ENCODE data around the gene ZNF296.

Gene ZNF296

DNA sequence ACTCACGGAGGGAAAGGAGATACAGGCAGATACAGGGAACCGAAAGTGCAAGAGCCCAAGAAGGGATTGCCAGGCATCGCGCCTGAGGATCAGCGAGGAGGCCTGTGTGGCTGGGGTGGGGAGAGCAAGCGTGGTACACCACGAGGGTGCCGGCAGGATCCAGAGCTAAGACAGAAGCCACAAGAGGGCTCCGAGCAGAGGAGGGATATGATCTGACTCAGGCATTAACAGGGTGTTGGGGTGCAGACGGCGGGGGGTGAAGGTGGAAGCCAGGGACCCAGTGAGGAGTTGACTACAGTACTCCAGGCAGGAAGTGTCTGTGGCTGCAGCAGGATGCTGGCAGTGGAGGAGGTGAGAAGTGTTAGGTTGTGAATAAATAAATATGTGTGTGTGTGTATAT, 11.3 kb upstream of the ZNF296 start:
- no peak for DNase-seq (ENCODE audit: low read depth in 2 of 2)

DNA sequence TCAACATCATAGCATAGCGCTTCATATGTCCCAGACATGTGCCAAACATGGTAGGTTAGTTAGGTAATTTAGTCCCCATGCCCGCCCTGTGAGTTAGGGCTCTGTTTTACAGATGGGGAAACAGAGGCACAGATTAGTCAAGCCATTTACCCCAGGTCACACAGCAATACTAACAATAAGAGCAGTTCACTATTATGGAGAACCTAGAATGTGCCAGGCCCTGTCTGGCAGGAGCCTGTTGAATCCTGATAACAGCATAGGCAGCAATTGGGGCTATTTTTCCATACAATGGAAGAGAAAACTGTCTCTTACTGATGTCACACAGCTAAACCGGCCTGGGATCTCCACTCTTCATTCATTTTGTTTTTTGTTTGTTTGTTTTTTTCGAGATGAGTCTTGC, 10.2 kb upstream of the ZNF296 start:
- DNase-seq (ENCODE audit: low read depth in 2 of 2): no peak

DNA sequence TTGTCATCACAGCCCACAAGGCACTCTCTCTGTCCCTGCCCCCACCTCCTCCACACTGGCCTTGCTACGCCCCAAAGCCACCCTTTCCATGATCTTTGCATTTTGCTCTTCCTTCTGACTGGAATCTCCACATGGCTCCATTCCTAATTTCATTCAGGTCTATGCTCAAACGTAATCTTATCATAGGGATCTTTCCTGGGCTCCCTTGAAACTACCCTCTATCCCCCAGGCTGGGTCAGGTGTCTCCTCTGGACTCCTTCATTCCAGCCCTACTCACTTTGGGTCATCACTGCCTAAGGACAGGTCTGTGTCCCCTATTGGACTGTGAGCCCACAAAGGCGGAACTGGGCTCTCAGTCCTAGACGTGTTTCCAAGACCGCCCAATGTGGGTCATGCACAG, 5.9 kb upstream of the ZNF296 start:
- no peak for DNase-seq (ENCODE audit: low read depth in 2 of 2)

DNA sequence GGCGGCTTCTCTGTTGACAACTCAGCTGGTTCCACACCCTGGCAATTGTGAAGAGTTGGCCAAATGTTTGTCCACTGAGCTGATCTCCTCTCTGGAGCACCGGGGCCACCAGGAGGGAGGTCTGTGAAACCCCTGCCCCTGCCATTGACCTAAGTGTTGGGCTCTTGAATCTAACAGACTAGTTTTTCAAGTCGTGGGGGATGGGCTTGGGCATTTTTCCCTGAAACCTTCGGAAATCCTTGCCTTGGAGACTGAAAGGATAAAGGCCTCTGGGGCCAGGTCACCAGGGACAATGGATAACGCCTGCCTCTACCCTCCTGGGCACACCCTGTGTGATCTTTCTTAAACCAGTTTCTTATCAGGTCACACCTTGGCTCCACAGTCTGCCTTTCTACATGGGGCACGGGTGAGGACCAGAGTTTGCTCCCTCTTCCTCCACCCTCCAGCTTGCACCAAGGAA, 3.7 kb upstream of the ZNF296 start:
- DNase-seq (ENCODE audit: low read depth in 2 of 2): no peak

GRCh38 chr19:45079063-45079910, 3.0 kb upstream of the ZNF296 start, which contains the start of gene GEMIN7:
Gene GEMIN7 (plus strand): TSS chr19:45079260. CDS start chr19:45090115, 10,855 bp downstream.
- peak; percentile 69 to 81 for DNase-seq (ENCODE audit: low read depth in 2 of 2)

DNA sequence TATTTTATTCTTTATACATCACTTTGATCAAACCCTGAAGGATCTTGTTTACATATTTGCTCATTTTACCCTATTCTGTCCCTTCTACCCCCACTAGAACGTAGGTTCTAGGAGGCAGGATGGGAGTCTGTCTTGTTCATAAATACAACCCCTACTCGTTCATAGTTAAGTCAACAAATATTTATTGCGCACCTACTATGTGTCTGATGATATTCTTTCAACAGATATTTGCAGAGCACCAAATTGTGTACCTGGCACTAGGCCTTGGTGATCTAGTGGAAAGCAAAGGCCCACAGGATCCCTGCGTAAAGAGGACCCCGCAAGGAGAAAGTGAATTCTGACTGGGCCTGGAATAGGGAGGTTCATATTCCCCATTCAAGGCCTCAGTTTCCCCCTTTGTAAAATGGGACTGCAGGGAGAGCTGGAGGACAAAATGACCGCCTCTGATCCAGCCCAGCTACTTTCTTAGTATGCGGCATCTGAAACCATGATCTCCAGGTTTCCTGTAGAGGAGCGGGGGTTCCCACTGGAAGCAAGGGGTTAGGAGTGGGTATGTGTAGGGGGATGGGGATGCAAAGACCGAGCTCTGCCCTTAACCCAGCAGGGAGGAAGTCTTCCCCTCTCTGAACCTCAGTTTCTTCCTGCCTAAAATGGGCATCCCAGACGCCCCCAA, 2.2 kb upstream of the ZNF296 start:
- DNase-seq (ENCODE audit: low read depth in 2 of 2): no peak

DNA sequence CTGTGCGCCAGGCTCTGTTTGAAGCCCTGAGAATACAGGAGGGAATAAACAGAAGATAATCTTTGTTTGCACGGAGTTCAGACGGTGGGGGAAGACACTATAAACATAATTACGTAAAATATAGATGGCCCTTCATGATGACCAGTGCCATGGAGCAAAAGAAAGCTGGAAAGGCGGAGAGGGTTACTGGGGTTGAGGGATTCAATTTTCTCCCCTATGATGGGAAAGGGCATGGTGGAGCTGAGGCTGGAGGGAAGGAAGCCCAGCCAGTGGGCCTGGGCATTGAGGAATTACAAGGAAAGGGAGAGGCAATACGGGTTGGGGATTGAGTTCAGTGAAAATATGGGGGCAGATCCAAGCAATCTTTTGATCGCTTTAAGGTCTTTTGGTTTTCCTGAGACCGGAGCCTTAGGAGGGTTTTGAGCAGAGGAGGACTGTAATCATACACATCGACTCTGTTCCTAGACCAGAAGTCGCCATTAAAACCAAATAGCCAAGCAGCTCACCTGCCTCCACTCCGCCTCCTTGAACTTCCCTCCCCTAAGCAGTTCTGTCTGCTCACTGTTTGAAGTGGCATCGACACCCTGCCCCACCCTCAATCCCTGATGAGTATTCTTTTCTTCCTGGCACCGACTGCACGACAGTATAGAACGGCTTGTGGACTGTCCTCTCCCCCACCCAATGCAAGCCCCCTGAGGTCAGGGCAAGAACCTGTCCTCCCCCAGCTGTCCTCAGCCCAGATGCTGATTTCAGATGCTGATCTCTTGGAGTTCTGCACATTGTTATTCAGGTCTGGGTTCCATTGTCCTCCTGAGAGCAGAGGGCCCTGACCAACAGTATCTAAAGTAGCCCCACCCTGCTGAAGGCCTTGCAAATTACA, 813 bp upstream of the ZNF296 start:
- DNase-seq (ENCODE audit: low read depth in 2 of 2): no peak

DNA sequence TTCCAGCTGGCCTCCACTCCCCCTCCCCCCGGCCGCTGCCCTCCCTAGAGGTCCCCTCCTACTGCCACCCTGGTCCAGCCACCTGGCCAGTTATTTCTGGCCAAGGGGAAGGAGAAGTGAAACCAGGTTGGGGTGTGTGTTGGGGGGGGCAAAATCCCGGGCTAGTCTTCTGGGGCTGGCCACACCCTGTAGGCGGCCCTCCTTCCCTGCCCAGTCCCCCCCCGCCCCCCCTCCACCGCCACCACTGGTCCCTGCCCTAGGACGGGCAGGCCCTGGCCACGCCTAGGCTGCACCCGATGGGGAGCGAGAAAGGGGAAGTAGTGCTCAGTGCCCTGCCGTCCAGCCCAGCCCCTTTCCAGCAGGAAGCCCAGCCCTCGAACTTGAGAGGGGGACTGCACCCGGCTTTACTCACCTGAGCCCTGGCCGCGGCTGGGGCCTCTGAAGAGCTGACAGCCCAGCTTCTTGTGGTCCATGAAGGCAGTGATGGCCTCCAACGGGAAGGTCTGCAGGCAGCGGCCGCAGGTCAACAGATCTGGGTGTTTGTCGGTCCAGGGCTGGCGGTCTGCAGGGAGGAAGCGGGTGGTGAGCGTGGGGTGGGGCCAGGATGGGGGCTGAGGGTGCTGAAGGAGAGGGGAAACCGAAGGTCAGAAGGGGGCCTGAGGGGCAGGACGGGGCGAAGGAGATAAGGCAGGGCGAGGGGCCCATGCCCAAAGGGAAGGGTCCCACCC, 813 bp downstream of the ZNF296 start:
- no peak for DNase-seq (ENCODE audit: low read depth in 2 of 2)

- no peak for DNase-seq (ENCODE audit: low read depth in 2 of 2)
These were observed 1.5 kb downstream of the ZNF296 start for GRCh38 chr19:45074744-45075300.

GRCh38 chr19:45071969-45072790, 4.1 kb downstream of the ZNF296 start:
- no peak for DNase-seq (ENCODE audit: low read depth in 2 of 2)

- DNase-seq (ENCODE audit: low read depth in 2 of 2): no peak
These were observed 4.7 kb downstream of the ZNF296 start for GRCh38 chr19:45071545-45071938.

GRCh38 chr19:45070861-45071544, 5.3 kb downstream of the ZNF296 start:
- no peak for DNase-seq (ENCODE audit: low read depth in 2 of 2)

GRCh38 chr19:45070214-45070613, 6.1 kb downstream of the ZNF296 start:
- no peak for DNase-seq (ENCODE audit: low read depth in 2 of 2)

DNA sequence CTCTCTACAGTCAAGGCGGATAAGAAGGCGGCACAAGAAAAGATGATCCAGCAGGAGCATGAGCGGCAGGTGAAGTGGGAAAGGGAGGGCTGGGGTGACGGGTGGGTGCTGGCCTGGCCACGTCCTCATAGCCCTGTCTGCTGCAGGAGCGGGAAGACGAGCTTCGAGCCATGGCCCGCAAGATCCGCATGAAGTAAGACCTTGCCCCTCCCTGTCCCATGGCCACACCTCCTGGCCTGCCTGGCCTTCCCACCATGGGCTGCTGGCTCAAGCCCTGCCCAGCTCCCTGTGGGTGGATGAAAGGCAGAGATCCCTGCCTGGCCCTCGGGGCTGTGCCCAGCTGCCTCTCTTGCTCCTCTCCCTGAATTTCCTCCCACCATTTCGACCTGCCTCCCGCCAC, 7.2 kb downstream of the ZNF296 start:
- DNase-seq (ENCODE audit: low read depth in 2 of 2): no peak

- DNase-seq (ENCODE audit: low read depth in 2 of 2): no peak
These were observed 8.2 kb downstream of the ZNF296 start for GRCh38 chr19:45068041-45068440.

DNA sequence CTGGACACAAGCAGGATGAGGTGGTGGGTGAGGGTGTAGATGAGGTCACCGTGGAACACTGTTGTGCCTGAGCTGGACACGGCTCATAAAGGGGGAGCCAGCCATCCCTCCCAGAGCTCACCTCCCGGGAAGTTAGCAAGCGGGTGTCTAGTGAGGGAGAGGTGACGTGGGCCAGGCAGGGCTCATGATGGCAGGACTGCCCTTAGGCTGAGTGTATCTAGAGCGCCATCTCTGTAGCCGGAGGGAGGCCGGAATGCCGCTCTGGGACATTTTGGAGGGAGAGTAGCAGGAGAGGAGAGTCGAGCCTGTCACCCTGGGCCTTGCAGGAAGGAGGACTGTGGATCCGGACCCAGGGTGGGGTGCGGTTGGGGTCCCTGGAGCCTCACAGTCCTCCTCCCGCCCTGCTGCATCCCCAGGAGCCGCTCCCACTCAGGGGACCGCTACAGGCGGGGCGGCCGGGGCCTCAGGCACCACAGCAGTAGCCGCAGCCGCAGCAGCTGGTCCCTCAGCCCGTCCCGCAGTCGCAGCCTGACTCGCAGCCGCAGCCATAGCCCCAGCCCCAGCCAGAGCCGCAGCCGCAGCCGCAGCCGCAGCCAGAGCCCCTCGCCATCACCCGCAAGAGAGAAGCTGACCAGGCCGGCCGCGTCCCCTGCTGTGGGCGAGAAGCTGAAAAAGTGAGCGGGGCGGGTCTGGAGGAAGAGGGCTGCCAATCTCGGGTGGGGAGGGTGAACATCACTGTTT, 9.2 kb downstream of the ZNF296 start:
- no peak for DNase-seq (ENCODE audit: low read depth in 2 of 2)

DNA sequence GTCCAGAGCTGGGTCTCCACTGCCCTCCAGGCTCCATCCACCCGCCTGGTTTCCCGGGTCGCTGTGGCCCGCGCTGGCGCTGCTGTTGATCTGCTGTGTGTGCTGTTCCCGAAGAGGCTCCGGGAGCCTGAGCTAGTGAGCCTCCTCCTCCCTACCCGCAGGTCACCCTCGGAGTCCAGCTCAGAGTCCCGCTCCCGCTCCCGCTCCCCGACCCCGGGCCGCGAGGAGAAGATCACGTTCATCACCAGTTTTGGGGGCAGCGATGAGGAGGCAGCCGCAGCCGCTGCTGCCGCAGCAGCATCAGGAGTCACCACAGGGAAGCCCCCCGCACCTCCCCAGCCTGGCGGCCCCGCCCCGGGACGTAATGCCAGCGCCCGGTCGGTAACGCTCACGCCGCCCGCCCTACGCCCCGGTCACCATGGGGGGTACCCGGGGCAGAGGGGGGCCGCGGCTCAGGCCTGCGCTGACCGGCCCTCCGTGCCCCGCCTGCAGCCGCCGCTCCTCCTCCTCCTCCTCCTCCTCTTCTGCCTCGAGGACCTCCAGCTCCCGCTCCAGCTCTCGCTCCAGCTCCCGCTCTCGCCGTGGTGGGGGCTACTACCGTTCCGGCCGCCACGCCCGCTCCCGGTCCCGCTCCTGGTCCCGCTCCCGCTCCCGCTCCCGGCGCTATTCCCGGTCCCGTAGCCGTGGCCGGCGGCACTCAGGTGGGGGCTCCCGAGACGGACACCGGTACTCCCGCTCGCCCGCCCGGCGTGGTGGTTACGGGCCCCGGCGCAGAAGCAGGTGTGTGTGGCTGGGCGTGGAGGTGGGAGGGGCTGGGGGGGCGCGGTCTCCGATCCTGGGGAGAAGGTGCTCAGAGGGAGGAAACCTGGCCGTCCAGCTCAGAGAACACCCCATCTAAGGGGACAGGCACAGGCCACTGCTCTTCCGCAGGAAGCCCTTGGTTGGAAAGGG, 12.2 kb downstream of the ZNF296 start:
- no peak for DNase-seq (ENCODE audit: low read depth in 2 of 2)

GRCh38 chr19:45061965-45062364, 14.3 kb downstream of the ZNF296 start:
- DNase-seq (ENCODE audit: low read depth in 2 of 2): no peak
